ENCODE data around the gene KDF1. TPM values are rescaled to one million over a fixed set of nuclear protein-coding genes. Genes with fewer than 3 reads are reported as not detected.

KDF1 gene
- total and polyA plus RNA-seq, 4 donors: 1.0 to 4.6 (median 1.8) TPM

GRCh38 chr1:26923711-26924110 is 36.6 kb downstream of the KDF1 start:
- no peak for DNase-seq (ENCODE audit: low spot score)
- 93% methylated on average over 3 of the region's 3 CpGs for WGBS
- Histone ChIP-seq H3K27me3 (ENCODE audit: control insufficient read depth in 4 of 4, insufficient read depth in 4 of 4, low read length in 3 of 4) (no peaks in the 10 kb centered on the region), H3K36me3 (ENCODE audit: control insufficient read depth in 4 of 4, insufficient read depth in 3 of 4, low read depth in 1 of 4, low read length in 3 of 4) (peaks cover 1 to 26% (median 16%) of the 10 kb centered on the region in 4 donors), H3K9ac (ENCODE audit: low read depth in 1 of 2, low read length in 2 of 2) (no peak overlapping the region), H3K4me3 (ENCODE audit: low read depth in 1 of 3, low read length in 3 of 3) (no peak overlapping the region), H3K27ac (ENCODE audit: low read depth in 1 of 2, low read length in 2 of 2) (no peak overlapping the region), H3K9me3 (ENCODE audit: control insufficient read depth in 4 of 4, low read length in 3 of 4) (no peaks in the 10 kb centered on the region), H3K4me1 (ENCODE audit: control insufficient read depth in 4 of 4, insufficient read depth in 4 of 4, low read length in 3 of 4) (peaks cover 4 to 20% (median 12%) of the 10 kb centered on the region in 4 donors)
- TF ChIP-seq GABPA (IDR thresholded peaks at IDR 0.05 in 1 of 2, conservative IDR thresholded peaks at IDR 0.05 in 1 of 2) (no peak), EGR1 (IDR thresholded peaks at IDR 0.05; ENCODE audit: low read depth in 2 of 2) (no peak), RXRA (IDR thresholded peaks at IDR 0.05) (no peak), FOXA2 (IDR thresholded peaks at IDR 0.05) (no peak), NR2F2 (IDR thresholded peaks at IDR 0.05) (no peak), MAX (IDR thresholded peaks at IDR 0.05) (no peak), SP1 (IDR thresholded peaks at IDR 0.05) (no peak), ZBTB33 (IDR thresholded peaks at IDR 0.05) (no peak), HNF4A (conservative IDR thresholded peaks at IDR 0.05) (no peak), HNF4G (IDR thresholded peaks at IDR 0.05) (no peak), RAD21 (IDR thresholded peaks at IDR 0.05) (no peak), REST (IDR thresholded peaks at IDR 0.05) (no peak), CTCF (IDR thresholded peaks at IDR 0.05; ENCODE audit: low read depth, low read length, missing input control) (no peak), JUND (IDR thresholded peaks at IDR 0.05) (no peak), TAF1 (conservative IDR thresholded peaks at IDR 0.05) (no peak)

GRCh38 chr1:26922901-26923300 is 37.4 kb downstream of the KDF1 start:
- TF ChIP-seq JUND (IDR thresholded peaks at IDR 0.05): no peak
- TF ChIP-seq HNF4A (conservative IDR thresholded peaks at IDR 0.05): no peak
- TF ChIP-seq ZBTB33 (IDR thresholded peaks at IDR 0.05): no peak
- no peak for TF ChIP-seq RAD21 (IDR thresholded peaks at IDR 0.05)
- no peak for TF ChIP-seq HNF4G (IDR thresholded peaks at IDR 0.05)
- no peak for TF ChIP-seq YY1 (IDR thresholded peaks at IDR 0.05)
- no peak for TF ChIP-seq FOXA2 (IDR thresholded peaks at IDR 0.05)
- TF ChIP-seq RXRA (IDR thresholded peaks at IDR 0.05): no peak
- TF ChIP-seq FOXA1 (IDR thresholded peaks at IDR 0.05): no peak
- no peak for TF ChIP-seq ATF3 (IDR thresholded peaks at IDR 0.05)
- no peak for TF ChIP-seq CTCF (IDR thresholded peaks at IDR 0.05; ENCODE audit: low read depth, low read length, missing input control)
- TF ChIP-seq EGR1 (IDR thresholded peaks at IDR 0.05; ENCODE audit: low read depth in 2 of 2): no peak
- no peak for TF ChIP-seq TAF1 (conservative IDR thresholded peaks at IDR 0.05)
- Histone ChIP-seq H3K4me3 (ENCODE audit: low read depth in 1 of 3, low read length in 3 of 3) (peak overlapping the region; percentile 71 to 88 (median 74)), H3K4me1 (ENCODE audit: control insufficient read depth in 4 of 4, insufficient read depth in 4 of 4, low read length in 3 of 4) (peaks cover 4 to 20% (median 12%) of the 10 kb centered on the region in 4 donors), H3K9me3 (ENCODE audit: control insufficient read depth in 4 of 4, low read length in 3 of 4) (no peaks in the 10 kb centered on the region), H3K36me3 (ENCODE audit: control insufficient read depth in 4 of 4, insufficient read depth in 3 of 4, low read depth in 1 of 4, low read length in 3 of 4) (peaks cover 1 to 20% (median 14%) of the 10 kb centered on the region in 4 donors), H3K27ac (ENCODE audit: low read depth in 1 of 2, low read length in 2 of 2) (peak overlapping the region in 1 of 2 donors; percentile 5), H3K27me3 (ENCODE audit: control insufficient read depth in 4 of 4, insufficient read depth in 4 of 4, low read length in 3 of 4) (no peaks in the 10 kb centered on the region), H3K9ac (ENCODE audit: low read depth in 1 of 2, low read length in 2 of 2) (peak overlapping the region in 1 of 2 donors; percentile 68)
- 89% methylated on average over 3 of the region's 3 CpGs for WGBS
- DNase-seq (ENCODE audit: low spot score): no peak
